ENCODE data around the gene AKAP13. TPM values are rescaled to one million over a fixed set of nuclear protein-coding genes. Genes with fewer than 3 reads are reported as not detected.

Gene AKAP13, protein sequence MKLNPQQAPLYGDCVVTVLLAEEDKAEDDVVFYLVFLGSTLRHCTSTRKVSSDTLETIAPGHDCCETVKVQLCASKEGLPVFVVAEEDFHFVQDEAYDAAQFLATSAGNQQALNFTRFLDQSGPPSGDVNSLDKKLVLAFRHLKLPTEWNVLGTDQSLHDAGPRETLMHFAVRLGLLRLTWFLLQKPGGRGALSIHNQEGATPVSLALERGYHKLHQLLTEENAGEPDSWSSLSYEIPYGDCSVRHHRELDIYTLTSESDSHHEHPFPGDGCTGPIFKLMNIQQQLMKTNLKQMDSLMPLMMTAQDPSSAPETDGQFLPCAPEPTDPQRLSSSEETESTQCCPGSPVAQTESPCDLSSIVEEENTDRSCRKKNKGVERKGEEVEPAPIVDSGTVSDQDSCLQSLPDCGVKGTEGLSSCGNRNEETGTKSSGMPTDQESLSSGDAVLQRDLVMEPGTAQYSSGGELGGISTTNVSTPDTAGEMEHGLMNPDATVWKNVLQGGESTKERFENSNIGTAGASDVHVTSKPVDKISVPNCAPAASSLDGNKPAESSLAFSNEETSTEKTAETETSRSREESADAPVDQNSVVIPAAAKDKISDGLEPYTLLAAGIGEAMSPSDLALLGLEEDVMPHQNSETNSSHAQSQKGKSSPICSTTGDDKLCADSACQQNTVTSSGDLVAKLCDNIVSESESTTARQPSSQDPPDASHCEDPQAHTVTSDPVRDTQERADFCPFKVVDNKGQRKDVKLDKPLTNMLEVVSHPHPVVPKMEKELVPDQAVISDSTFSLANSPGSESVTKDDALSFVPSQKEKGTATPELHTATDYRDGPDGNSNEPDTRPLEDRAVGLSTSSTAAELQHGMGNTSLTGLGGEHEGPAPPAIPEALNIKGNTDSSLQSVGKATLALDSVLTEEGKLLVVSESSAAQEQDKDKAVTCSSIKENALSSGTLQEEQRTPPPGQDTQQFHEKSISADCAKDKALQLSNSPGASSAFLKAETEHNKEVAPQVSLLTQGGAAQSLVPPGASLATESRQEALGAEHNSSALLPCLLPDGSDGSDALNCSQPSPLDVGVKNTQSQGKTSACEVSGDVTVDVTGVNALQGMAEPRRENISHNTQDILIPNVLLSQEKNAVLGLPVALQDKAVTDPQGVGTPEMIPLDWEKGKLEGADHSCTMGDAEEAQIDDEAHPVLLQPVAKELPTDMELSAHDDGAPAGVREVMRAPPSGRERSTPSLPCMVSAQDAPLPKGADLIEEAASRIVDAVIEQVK (N-terminal part only)
- 69.0 and 94.2 TPM in 2 replicates for total RNA-seq

DNA sequence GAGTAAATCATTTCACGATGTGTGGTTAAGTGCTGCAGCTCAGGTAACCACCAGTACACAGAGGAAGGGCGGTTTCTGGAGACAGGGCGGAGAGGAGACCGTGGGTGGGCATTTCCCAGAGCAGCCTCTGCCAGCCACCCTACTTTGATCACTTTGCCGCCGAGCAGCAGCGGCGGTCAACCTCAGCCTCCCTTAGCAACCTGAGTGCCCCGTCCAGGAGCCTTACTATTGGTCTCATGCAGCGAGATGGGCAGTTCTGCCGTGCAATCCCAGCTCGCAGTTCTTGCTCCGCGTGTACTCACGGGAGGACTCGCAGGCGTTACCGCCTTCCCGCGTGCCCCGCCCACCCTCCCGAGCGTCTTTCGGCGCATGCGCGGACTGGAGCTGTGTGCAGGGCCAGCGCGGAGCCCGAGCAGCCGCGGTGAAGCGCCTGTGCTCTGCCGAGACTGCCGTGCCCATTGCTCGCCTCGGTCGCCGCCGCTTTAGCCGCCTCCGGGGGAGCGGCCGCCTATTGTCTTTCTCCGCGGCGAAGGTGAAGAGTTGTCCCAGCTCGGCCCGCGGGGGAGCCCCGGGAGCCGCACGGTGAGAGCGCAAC lies at the start of gene AKAP13:
TSS of gene AKAP13 (plus strand) at position 387 of the 595 bp plus-strand sequence. CDS start 105,118 bp downstream, outside the sequence.

DNA sequence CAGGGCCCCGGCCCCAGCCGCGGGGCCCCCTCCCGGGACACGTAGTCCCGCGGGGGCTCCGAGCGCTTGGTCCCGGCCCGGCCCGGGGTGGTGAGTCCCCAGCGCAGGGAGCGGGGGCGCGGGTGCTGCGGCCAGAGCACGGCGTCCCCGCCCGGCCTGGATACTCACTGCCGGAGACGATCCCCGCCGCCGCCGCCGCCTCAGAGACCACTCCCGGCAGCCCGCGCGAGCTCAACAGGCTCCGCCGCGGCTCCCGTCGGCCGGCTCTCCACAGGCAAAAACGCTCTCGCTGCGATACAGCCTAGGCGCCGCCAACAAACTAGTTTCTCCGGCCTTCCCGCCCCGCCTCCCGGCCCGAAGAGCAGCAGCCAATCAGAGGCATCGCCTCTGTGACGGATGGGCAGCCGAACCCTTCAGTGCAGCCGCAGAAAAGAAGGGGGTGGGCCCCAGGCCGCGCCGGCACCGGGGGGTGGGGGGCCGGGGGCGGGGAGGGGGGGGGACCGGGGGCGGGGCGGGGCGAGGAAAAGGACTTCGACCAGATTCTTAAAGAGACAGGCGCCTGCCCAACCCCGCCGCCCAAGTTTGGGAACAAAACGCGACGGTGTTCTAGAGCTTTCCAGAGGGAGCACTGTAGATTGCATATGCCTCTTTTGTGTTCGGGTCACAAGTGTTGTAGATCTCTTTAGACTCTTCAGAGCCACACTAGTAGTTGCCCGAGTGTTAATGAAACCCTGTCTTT lies 414.4 kb downstream of the AKAP13 start, which contains the start of gene KLHL25:
TSS of gene KLHL25 (minus strand) at position 328 of the 739 bp plus-strand sequence. CDS start 25,115 bp downstream, outside the sequence.

All from dermis lymphatic vessel endothelial cell (primary cell).